H1 (cell line): ENCODE results near the gene ABCB10. TPM values are rescaled to one million over a fixed set of nuclear protein-coding genes. Genes with fewer than 3 reads are reported as not detected.

Experiments
- CTCF ChIA-PET: fragments of 300-600 bp; sonication (Branson Sonifier 250); formaldehyde crosslinking; loops from one replicate; lab custom pipeline; 2021; ENCODE audit not compliant: partially characterized antibody; lab: Charles Lee
- POLR2A ChIA-PET: fragments of 300-600 bp; sonication (Branson Sonifier 250); formaldehyde crosslinking; loops from one replicate; lab custom pipeline; 2021; ENCODE audit warnings: inconsistent platforms; ENCODE audit not compliant: partially characterized antibody; lab: Charles Lee
- DNase-seq, 2 experiments: peaks; one replicate each; pipeline versions ENCODE4 v3.0.0 to v3.0.0-alpha.2; 2010 to 2022; ENCODE audit warnings: low spot score in 2 of 2, low read depth in 1 of 2, mixed read lengths in 1 of 2
- FAIRE-seq: peaks from 2 replicates; lab custom pipeline; 2011; peaks lifted over from hg19 to GRCh38; lab: Jason Lieb, UNC
- H2AFZ ChIP-seq: 2 replicates; pipeline ENCODE4 v1.8.1; 2012; ENCODE audit warnings: low read length, inconsistent platforms
- H2AK5ac ChIP-seq: 2 replicates; pipeline ENCODE4 v1.6.1; 2013; ENCODE audit warnings: low read depth, low read length
- H2BK120ac ChIP-seq: replicated peaks from 2 replicates; pipeline ENCODE3; 2013; ENCODE audit warnings: low read depth, low read length, inconsistent platforms
- H2BK12ac ChIP-seq: 2 replicates; pipeline ENCODE4 v1.6.1; 2013; ENCODE audit warnings: low read depth, low read length
- H2BK15ac ChIP-seq: 2 replicates; pipeline ENCODE4 v1.6.1; 2013; ENCODE audit warnings: low read length
- H2BK20ac ChIP-seq: 2 replicates; pipeline ENCODE4 v1.6.1; 2013; ENCODE audit warnings: low read length
- H2BK5ac ChIP-seq: 2 replicates; pipeline ENCODE4 v1.6.1; 2013; ENCODE audit warnings: low read depth, low read length
- H3K14ac ChIP-seq: 2 replicates; pipeline ENCODE4 v1.6.1; 2013; ENCODE audit warnings: inconsistent platforms; ENCODE audit not compliant: insufficient read length
- H3K18ac ChIP-seq: 2 replicates; pipeline ENCODE4 v1.6.1; 2013; ENCODE audit warnings: low read length; ENCODE audit errors: extremely low read depth
- H3K23ac ChIP-seq: 2 replicates; pipeline ENCODE4 v1.6.1; 2013; ENCODE audit warnings: inconsistent platforms; ENCODE audit not compliant: insufficient read length
- H3K23me2 ChIP-seq: 2 replicates; pipeline ENCODE4 v1.6.1; 2013; ENCODE audit warnings: low read depth, low read length
- H3K27ac ChIP-seq: 2 replicates; pipeline ENCODE4 v1.6.1; 2011; ENCODE audit warnings: low read depth, low read length, inconsistent platforms
- H3K27me3 ChIP-seq, 4 experiments: replicated peaks in 1 of 4; 1 replicate in 1 of 4; 2 replicates in 3 of 4; pipeline versions ENCODE4 v1.6.1 to v1.8.1; 2011 to 2013; ENCODE audit warnings: low read length in 3 of 4, mild to moderate bottlenecking in 3 of 4, inconsistent platforms in 2 of 4, mixed read lengths in 2 of 4, moderate library complexity in 1 of 4; ENCODE audit not compliant: control insufficient read depth in 3 of 4, insufficient read depth in 3 of 4; ENCODE audit errors: extremely low read depth in 1 of 4
- H3K36me3 ChIP-seq, 4 experiments: 2 replicates each; pipeline versions ENCODE4 v1.6.1 to v1.8.1; 2011 to 2013; ENCODE audit warnings: mild to moderate bottlenecking in 4 of 4, low read length in 3 of 4, moderate library complexity in 2 of 4, control low read depth in 1 of 4, inconsistent platforms in 1 of 4; ENCODE audit not compliant: insufficient read depth in 4 of 4, control insufficient read depth in 2 of 4
- H3K4ac ChIP-seq: replicated peaks from 2 replicates; pipeline ENCODE3; 2013; ENCODE audit warnings: low read length, low read depth, mixed read lengths, inconsistent platforms; ENCODE audit not compliant: insufficient read length
- H3K4me1 ChIP-seq, 4 experiments: replicated peaks in 1 of 4; 1 replicate in 1 of 4; 2 replicates in 3 of 4; pipeline versions ENCODE4 v1.6.1 to v1.8.1; 2011 to 2013; ENCODE audit warnings: low read length in 3 of 4, inconsistent platforms in 2 of 4, mixed read lengths in 1 of 4; ENCODE audit not compliant: insufficient read depth in 4 of 4, control insufficient read depth in 3 of 4
- H3K4me2 ChIP-seq, 2 experiments: 2 replicates each; pipeline versions ENCODE4 v1.6.1 to v1.8.1; 2011 to 2013; ENCODE audit warnings: low read depth in 2 of 2, low read length in 2 of 2, control low read depth in 1 of 2, inconsistent platforms in 1 of 2, mild to moderate bottlenecking in 1 of 2; ENCODE audit not compliant: insufficient read depth in 1 of 2
- H3K4me3 ChIP-seq, 4 experiments: fragments of 200-600, 300-600 bp in 1 of 4; sonication (generic), shearing (Covaris generic), sonication (Bioruptor Twin) in 1 of 4; 2 replicates each; pipeline versions ENCODE4 v1.5.1 to v1.8.1; 2011 to 2016; ENCODE audit warnings: low read length in 4 of 4, low read depth in 3 of 4, control low read depth in 2 of 4, inconsistent platforms in 2 of 4, mild to moderate bottlenecking in 2 of 4, mixed read lengths in 1 of 4, moderate library complexity in 1 of 4; ENCODE audit not compliant: insufficient read depth in 2 of 4; ENCODE audit errors: extremely low read depth in 1 of 4
- H3K56ac ChIP-seq: replicated peaks from 2 replicates; pipeline ENCODE3; 2013; ENCODE audit warnings: low read depth, mild to moderate bottlenecking, mixed read lengths, low read length, inconsistent platforms; ENCODE audit not compliant: insufficient read length
- H3K79me1 ChIP-seq: 2 replicates; pipeline ENCODE4 v1.6.1; 2013; ENCODE audit warnings: low read depth, low read length, control low read depth
- H3K79me2 ChIP-seq, 2 experiments: 2 replicates each; pipeline versions ENCODE4 v1.6.1 to v1.8.1; 2012 to 2013; ENCODE audit warnings: low read length in 2 of 2, mild to moderate bottlenecking in 2 of 2, inconsistent platforms in 1 of 2; ENCODE audit not compliant: insufficient read depth in 2 of 2, control insufficient read depth in 1 of 2
- H3K9ac ChIP-seq, 4 experiments: replicated peaks in 1 of 4; 1 replicate in 1 of 4; 2 replicates in 3 of 4; pipeline versions ENCODE4 v1.6.1 to v1.8.1; 2011 to 2013; ENCODE audit warnings: low read depth in 3 of 4, low read length in 3 of 4, control low read depth in 2 of 4, mild to moderate bottlenecking in 2 of 4, moderate library complexity in 2 of 4, inconsistent platforms in 1 of 4; ENCODE audit errors: extremely low read depth in 1 of 4
- H3K9me3 ChIP-seq, 2 experiments: 2 replicates each; pipeline versions ENCODE4 v1.6.1 to v1.8.1; 2012 to 2013; ENCODE audit warnings: mild to moderate bottlenecking in 2 of 2, moderate library complexity in 2 of 2, control low read depth in 1 of 2, inconsistent platforms in 1 of 2, low read depth in 1 of 2, low read length in 1 of 2, mixed read lengths in 1 of 2; ENCODE audit not compliant: insufficient read depth in 2 of 2
- H4K20me1 ChIP-seq, 2 experiments: replicated peaks in 1 of 2; 2 replicates each; pipeline versions ENCODE3 to v1.8.1; 2011 to 2013; ENCODE audit warnings: inconsistent platforms in 2 of 2, low read length in 2 of 2, mild to moderate bottlenecking in 1 of 2; ENCODE audit not compliant: insufficient read depth in 2 of 2, control insufficient read depth in 1 of 2
- H4K5ac ChIP-seq: 2 replicates; pipeline ENCODE4 v1.6.1; 2013; ENCODE audit warnings: low read length, low read depth, mixed read lengths, inconsistent platforms; ENCODE audit not compliant: insufficient read length
- H4K8ac ChIP-seq: 2 replicates; pipeline ENCODE4 v1.8.0; 2013; ENCODE audit warnings: mild to moderate bottlenecking, moderate library complexity, low read length, inconsistent platforms; ENCODE audit not compliant: insufficient read depth; ENCODE audit errors: extremely low read depth
- H4K91ac ChIP-seq: replicated peaks from 2 replicates; pipeline ENCODE3; 2013; ENCODE audit warnings: low read length, mixed read lengths, inconsistent platforms; ENCODE audit not compliant: insufficient read length
- BRCA1 ChIP-seq: IDR thresholded peaks from 2 replicates; pipeline ENCODE4 v1.6.1; 2012; ENCODE audit warnings: low read depth, low read length, improper control_type of control experiment
- CEBPB ChIP-seq: IDR thresholded peaks from 2 replicates; pipeline ENCODE4 v1.6.1; 2012; ENCODE audit warnings: low read depth, low read length
- CTCF ChIP-seq, 3 experiments: IDR thresholded peaks; 1 replicate in 2 of 3; 2 replicates in 1 of 3; pipeline versions ENCODE4 v1.5.1 to v1.6.1; 2011; ENCODE audit warnings: low read length in 3 of 3, mild to moderate bottlenecking in 3 of 3, inconsistent platforms in 2 of 3, low read depth in 1 of 3, moderate library complexity in 1 of 3; ENCODE audit not compliant: insufficient read depth in 1 of 3; ENCODE audit errors: control extremely low read depth in 1 of 3
- GABPA ChIP-seq: IDR thresholded peaks from 2 replicates; pipeline ENCODE4 v1.6.1; 2011; ENCODE audit warnings: mild to moderate bottlenecking, low read length, moderate library complexity, borderline replicate concordance; ENCODE audit not compliant: insufficient read depth
- HDAC2 ChIP-seq, 2 experiments: fragments of 300-600 bp in 1 of 2; sonication (generic) in 1 of 2; IDR thresholded peaks; 2 replicates each; pipeline ENCODE4 v1.6.1; 2011 to 2012; ENCODE audit warnings: low read depth in 2 of 2, low read length in 2 of 2, mild to moderate bottlenecking in 2 of 2, moderate library complexity in 2 of 2, borderline replicate concordance in 1 of 2, inconsistent platforms in 1 of 2
- KDM1A ChIP-seq: fragments of 200-600, 300-600 bp; sonication (generic); IDR thresholded peaks from 2 replicates; pipeline ENCODE4 v1.7.1; 2016; ENCODE audit warnings: mild to moderate bottlenecking, low read length, borderline replicate concordance
- MAFK ChIP-seq: IDR thresholded peaks from 2 replicates; pipeline ENCODE4 v1.6.1; 2012; ENCODE audit warnings: low read depth, mild to moderate bottlenecking, improper control_type of control experiment, low read length
- POLR2A ChIP-seq, 2 experiments: IDR thresholded peaks; 1 replicate in 1 of 2; 2 replicates in 1 of 2; pipeline ENCODE4 v1.6.1; 2011; ENCODE audit warnings: low read depth in 2 of 2, low read length in 2 of 2, mild to moderate bottlenecking in 2 of 2; ENCODE audit errors: control extremely low read depth in 1 of 2
- POLR2AphosphoS5 ChIP-seq: IDR thresholded peaks from 2 replicates; pipeline ENCODE4 v1.6.1; 2011; ENCODE audit warnings: low read depth, low read length
- SP2 ChIP-seq: IDR thresholded peaks from 2 replicates; pipeline ENCODE4 v1.6.1; 2012; ENCODE audit warnings: mild to moderate bottlenecking, low read length, inconsistent platforms
- WGBS, 2 experiments: shearing (Covaris generic) in 1 of 2; methylation state at CpG; one replicate each; pipeline versions ENCODE4 v1.1.6 to v1.1.7; 2013 to 2015; ENCODE audit warnings: low lambda C conversion rate in 2 of 2, mixed read lengths in 2 of 2, inconsistent platforms in 1 of 2, low coverage in 1 of 2, missing lambda C conversion rate in 1 of 2; ENCODE audit not compliant: insufficient replicate concordance in 2 of 2, insufficient coverage in 1 of 2, insufficient read length in 1 of 2; ENCODE audit errors: extremely low coverage in 1 of 2, missing lambda C conversion rate in 1 of 2; 5-methylcytosine and 5-hydroxymethylcytosine counted together
- polyA plus RNA-seq, 7 experiments: library from polyadenylated mRNA; depleted of rRNA in 3 of 7; stranded (reverse) in 5 of 7; unstranded in 2 of 7; fragments of >200 nt in 5 of 7; fragments of 200-250 nt in 2 of 7; gene quantifications; 1 replicate in 5 of 7; 2 replicates in 1 of 7; 4 replicates in 1 of 7; pipeline versions ENCODE4 v1.2.1 to v1.2.3, GENCODE V29; 2011 to 2013; ENCODE audit warnings: missing spikeins in 2 of 7, mixed read lengths in 2 of 7
- total RNA-seq: library from RNA; stranded (reverse); fragmentation: NEBNext Ultra II Directional; extraction: Animal tissue kit (Norgen Biotek cat#: 25700); gene quantifications from 2 replicates; pipeline ENCODE4 v1.2.1, GENCODE V29; 2021

ABCB10 gene
- total and polyA plus RNA-seq, 2 of the 8 experiments (the other 6 are each of a cell fraction or from before 2014, with no cell fraction given) = 3.6 to 11.9 TPM

DNA sequence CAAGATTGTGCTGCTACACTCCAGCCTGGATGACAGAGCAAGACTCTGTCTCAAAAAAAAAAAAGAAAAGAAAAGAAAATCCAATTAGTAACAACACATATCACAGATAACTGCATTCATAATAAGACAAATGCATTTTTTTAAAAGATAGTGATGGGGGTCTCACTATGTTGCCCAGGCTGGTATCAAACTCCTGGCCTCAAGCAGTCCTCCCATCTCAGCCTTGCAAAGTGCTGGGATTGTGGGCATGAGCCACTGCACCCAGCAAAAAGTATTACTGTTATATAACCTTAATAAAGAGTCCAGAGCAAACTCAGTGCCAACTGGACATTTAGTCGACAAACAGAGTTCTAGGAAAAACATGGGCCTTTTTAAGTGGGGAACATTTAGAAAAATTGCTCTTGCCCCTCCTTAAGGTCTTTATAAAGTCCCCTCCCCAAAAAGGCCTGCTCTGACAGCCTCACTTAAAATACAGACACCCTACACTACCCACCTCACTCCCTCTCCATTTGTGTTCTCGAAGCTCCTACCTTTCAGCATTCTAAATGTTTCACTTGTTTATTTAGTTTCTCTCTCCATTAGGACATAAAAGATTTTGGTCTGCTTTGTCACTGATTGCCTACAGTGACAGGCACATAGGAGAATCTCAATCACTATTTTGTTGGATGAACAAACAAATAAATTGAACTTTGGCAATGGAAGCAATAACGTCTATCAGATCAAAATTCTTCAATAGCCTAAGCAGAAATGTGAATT lies 7.5 kb downstream of the ABCB10 start:
- Histone ChIP-seq H3K4ac (no peak overlapping the region), H3K27ac (no peak overlapping the region), H2BK120ac (no peak overlapping the region), H4K91ac (no peak overlapping the region), H3K14ac (no peak overlapping the region), H2AFZ (no peak overlapping the region), H3K4me3 (no peak overlapping the region), H3K4me1 (peaks cover 0 to 3% (median 0%) of the 10 kb centered on the region in 4 experiments; a peak in 1 of 7 replicates), H2BK15ac (no peak overlapping the region), H3K79me2 (peaks cover 0 to 10% of the 10 kb centered on the region in 2 experiments; a peak in 2 of 4 replicates), H3K4me2 (no peak overlapping the region), H2BK5ac (no peak overlapping the region), H3K9ac (no peak overlapping the region), H4K20me1 (no peaks in the 10 kb centered on the region), H2BK12ac (no peak overlapping the region), H3K23ac (no peak overlapping the region), H3K18ac (no peak overlapping the region), H3K56ac (no peak overlapping the region), H3K27me3 (no peaks in the 10 kb centered on the region), H3K9me3 (no peaks in the 10 kb centered on the region), H4K8ac (no peak overlapping the region), H2AK5ac (no peak overlapping the region), H3K23me2 (no peaks in the 10 kb centered on the region), H3K36me3 (peaks cover 0 to 5% (median 4%) of the 10 kb centered on the region in 4 experiments; a peak in 3 of 8 replicates), H4K5ac (no peak overlapping the region), H3K79me1 (peaks cover 3% of the 10 kb centered on the region), H2BK20ac (no peak overlapping the region)
- CTCF ChIA-PET = interaction anchor here (0.7 kb wide), 1 partner anchor 292 kb away, joined by 3 read pairs; no protein-coding TSS in a partner anchor
- DNase-seq (no peak), FAIRE-seq (no peak)
- POLR2A ChIA-PET = no interaction called here
- 94% methylated on average over 3 of the region's 3 CpGs; no CpG with 5 or more reads in 1 of the 2 experiments for whole genome bisulfite sequencing, 2 experiments
- TF ChIP-seq BRCA1 (no peak), CEBPB (no peak), KDM1A (no peak), CTCF (IDR thresholded peaks at IDR 0.05; ENCODE audit: control extremely low read depth in 1 of 3, insufficient read depth in 1 of 3, low read depth in 1 of 3, low read length in 3 of 3) (no peak), POLR2A (IDR thresholded peaks at IDR 0.05; ENCODE audit: control extremely low read depth in 1 of 2, low read depth in 2 of 2, low read length in 2 of 2) (no peak), GABPA (no peak), SP2 (no peak), MAFK (no peak), POLR2AphosphoS5 (no peak), HDAC2 (IDR thresholded peaks at IDR 0.05; ENCODE audit: borderline replicate concordance in 1 of 2, low read depth in 2 of 2, low read length in 2 of 2) (no peak)
